Measurements from ENCODE around the gene TFDP1.

TFDP1 gene

GRCh38 chr13:113636266-113636963 is 51.9 kb downstream of the TFDP1 start:
- no peak for DNase-seq

DNA sequence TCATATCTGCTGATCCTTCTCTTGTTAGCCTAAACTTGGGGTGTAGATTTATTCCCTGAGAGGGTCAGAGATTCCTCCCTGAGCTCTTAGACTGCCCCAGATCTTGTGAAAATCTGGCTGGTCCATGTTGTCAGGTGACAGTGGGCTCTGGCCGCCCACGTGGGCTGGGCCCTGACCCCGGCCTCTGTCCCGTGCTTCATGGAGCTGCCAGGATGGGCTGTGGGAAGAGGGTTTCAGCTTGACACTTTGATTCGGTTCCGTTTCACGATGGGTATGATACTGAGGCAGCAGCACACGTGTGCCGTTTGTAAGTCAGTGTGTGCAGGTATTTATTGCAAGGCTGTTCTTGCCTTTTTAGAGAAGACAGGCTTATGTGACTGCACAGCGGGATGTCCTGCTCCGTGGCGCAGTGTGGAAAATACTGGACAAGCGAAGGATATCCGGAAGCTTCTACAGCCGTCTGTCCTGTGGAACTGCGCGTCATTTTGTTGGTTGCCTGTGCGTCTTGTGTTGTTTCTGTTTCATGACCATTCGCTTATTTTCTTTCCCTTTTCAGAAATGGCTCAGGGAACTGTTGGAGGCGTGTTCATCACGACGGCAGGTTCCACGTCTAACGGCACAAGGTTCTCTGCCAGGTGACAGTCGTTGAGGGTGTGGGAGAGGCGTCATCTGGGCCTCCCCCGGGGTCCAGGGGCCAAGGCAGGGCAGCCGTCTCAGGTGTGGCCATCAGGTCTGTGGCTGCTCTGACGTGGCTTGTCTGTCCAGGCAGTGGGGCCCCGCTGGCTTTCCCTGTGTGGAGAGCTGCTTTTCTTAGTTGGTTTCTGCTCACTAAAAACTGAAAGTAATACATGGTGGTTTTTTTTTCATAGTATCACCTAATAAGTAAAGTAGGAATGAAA is 53.0 kb downstream of the TFDP1 start:
- no peak for DNase-seq

DNA sequence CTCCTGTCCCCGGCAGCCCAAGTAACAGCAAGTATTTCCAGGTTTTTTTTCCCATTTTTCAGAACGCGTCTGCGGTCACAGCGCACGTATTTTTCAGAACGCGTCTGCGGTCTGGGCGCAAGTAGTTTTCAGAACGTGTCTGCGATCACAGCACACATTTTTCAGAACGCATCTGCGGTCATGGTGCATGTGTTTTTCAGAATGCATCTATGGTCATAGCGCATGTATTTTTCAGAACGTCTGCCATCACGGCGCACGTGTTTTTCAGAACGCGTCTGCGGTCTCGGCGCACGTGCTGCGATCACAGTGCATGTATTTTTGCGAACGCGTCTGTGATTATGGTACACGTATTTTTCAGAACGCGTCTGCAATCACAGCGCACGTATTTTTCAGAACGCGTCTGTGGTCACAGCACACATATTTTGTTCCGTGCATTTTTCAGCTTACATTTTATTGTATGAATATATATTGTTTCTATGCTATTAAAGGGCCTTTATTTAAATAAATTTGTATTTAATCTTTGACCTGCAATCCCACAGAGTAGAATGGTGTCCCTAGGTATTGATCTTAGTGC is 53.7 kb downstream of the TFDP1 start:
- no peak for DNase-seq

GRCh38 chr13:113638806-113639205 is 54.3 kb downstream of the TFDP1 start:
- DNase-seq = no peak

GRCh38 chr13:113639616-113640262 is 55.2 kb downstream of the TFDP1 start:
- no peak for DNase-seq

- no peak for DNase-seq
These were observed 56.9 kb downstream of the TFDP1 start for GRCh38 chr13:113641426-113641825.

GRCh38 chr13:113642563-113642962 is 58.0 kb downstream of the TFDP1 start:
- no peak for DNase-seq

GRCh38 chr13:113643593-113643992 is 59.0 kb downstream of the TFDP1 start:
- DNase-seq = no peak

DNA sequence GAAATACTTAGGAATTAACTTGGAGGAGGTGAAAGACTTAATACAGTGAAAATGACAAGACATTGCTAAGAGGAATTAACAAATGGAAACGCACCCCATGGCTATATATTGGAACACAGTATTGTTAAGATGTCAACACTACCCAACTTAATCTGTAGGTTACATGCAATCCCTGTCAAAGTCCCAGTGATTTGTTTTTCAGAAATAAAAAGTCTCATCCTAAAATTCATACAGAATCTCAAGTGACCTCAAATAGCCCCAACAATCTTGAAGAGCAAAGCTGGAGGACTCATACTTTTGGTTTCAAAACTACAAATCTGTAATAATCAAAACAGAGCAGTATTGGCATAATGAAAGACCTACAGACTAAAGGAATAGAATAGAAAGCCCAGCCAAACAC is 60.2 kb downstream of the TFDP1 start:
- DNase-seq = no peak

GRCh38 chr13:113645329-113645728 is 60.8 kb downstream of the TFDP1 start:
- no peak for DNase-seq

- DNase-seq = no peak
These were observed 61.8 kb downstream of the TFDP1 start for GRCh38 chr13:113646376-113646775.

- no peak for DNase-seq
These were observed 62.4 kb downstream of the TFDP1 start for GRCh38 chr13:113646921-113647340.

- DNase-seq = no peak
These were observed 63.0 kb downstream of the TFDP1 start for GRCh38 chr13:113647351-113648215.

- no peak for DNase-seq
These were observed 63.7 kb downstream of the TFDP1 start for GRCh38 chr13:113648216-113648610.

GRCh38 chr13:113649212-113649611 is 64.7 kb downstream of the TFDP1 start:
- DNase-seq = no peak

GRCh38 chr13:113650275-113650674 is 65.7 kb downstream of the TFDP1 start:
- no peak for DNase-seq

GRCh38 chr13:113650731-113651148 is 66.2 kb downstream of the TFDP1 start:
- DNase-seq = no peak

DNA sequence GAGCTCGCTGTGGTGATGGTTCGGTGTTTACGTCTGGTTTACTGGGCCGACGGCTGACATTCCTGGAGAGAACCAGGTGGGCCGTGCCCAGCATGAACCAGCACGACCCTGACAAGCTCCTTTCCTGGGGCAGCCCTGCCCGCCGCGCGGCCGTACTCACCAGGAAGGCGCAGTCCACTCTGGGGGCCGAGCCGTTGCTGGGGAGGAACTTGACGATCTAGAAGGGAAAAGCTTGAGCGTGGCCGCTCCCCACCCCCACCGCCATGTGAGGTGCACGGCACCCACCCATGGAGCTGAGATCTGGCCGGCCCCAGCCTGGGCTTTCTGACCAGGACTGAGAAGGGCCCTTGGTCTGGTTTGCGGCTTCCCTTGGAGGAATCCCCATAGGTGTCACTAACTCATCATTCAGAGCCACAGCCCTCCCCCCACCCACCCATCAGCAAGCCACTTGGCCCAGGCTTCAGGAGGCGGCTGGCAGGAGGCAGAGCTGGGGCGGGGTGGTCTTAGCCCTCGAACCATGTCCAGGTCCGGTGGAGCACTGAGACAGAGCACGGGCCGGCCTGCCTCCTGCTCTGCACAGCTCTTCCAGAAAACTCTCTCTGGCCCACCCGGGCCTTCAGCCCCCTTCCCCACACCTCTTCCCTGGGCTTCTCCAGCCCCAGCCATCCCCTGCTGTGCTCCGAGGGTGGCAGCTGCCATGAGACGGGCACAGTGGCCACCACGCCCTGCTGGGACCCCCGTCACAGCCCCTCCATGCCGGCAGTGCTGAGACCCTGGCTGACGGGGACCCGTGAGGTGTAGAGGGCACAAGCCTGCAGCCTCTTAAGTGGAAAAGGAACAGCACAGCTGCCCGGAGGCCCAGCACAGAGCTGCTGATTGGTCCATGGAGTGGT is 67.2 kb downstream of the TFDP1 start:
- DNase-seq = no peak

DNA sequence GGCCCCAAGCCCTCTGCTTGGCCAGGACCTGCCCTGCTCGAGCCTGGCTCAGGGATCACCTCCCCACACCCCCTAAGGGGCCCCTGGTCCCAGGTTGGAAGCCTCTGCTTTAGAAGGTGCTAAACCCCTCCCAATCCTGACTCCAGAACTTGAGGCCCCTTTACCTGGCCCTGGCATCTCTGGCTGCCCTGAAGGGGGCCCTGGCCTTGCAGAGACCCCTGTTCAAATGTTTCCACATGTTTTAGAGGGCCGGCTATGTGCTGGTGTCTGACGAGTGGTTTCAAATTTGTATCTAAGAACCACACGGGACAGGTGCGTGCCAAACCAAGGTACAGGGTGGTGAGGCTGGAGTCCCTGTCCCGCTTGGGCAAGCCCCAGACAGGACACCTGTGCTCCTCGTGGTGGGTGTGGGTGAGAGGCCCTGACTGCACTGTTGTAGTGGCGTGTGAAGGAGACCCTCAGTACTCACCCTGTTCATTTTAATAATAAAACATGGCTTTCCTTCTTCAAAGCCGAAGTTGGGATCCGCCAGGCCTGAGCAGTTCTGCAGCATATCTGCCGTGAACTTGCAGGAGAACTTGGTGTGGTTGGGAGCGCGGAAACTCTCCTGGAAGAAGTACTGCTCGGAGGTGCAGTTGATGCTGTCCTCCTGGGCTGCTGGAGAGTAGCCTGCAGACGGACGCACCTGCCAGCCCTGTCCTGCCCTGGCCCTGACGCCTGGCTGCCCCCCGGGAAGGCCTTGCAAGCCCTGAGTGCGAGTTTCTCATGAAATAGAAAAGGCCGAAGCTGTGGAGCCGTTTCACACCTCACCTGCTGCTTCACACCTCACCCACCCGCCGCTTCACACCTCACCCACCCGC is 68.1 kb downstream of the TFDP1 start:
- DNase-seq = no peak
